Fibroblast of peridontal ligament (primary cell): Measurements from ENCODE around the gene MAEA.
A peak's percentile ranks its signal among the peaks of the same experiment; 100 is the strongest.
"Not testable (repeated sequence)": the region's sequence is repeated elsewhere in the genome, so short reads cannot be mapped to it uniquely, and the experiment has no call there.

ENCODE experiments used
- DNase-seq: peaks from one replicate; pipeline ENCODE4 v3.0.0-alpha.2; 2010; ENCODE audit errors: extremely low read depth

The MAEA gene

DNA sequence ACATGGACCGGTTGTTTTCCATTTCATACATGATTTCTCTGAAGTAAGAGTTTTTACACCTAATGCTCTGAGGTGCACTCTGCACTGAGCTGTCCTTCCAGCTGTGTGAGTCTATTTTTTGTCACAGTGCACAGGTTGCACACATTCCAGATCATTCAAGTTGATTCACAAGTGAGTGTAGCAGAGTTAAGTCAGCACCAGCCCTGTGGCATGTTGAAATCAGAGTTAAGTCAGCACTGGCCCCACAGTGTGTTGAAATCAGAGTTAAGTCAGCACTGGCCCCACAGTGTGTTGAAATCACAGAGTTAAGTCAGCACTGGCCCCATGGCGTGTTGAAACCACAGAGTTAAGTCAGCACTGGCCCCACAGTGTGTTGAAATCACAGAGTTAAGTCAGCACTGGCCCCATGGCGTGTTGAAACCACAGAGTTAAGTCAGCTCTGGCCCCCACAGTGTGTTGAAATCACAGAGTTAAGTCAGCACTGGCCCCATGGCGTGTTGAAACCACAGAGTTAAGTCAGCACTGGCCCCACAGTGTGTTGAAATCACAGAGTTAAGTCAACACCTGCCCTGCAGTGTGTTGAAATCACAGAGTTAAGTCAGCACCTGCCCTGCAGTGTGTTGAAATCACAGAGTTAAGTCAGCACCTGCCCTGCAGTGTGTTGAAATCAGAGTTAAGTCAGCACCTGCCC, 45.6 kb downstream of the MAEA start:
- DNase-seq, result not testable (repeated sequence)

GRCh38 chr4:1336088-1336491, 46.4 kb downstream of the MAEA start:
- DNase-seq, result peak; percentile 19

- DNase-seq, result no peak
Measured at GRCh38 chr4:1337376-1337831, 47.7 kb downstream of the MAEA start.

- no peak for DNase-seq
Measured at GRCh38 chr4:1337951-1338751, 48.5 kb downstream of the MAEA start.

DNA sequence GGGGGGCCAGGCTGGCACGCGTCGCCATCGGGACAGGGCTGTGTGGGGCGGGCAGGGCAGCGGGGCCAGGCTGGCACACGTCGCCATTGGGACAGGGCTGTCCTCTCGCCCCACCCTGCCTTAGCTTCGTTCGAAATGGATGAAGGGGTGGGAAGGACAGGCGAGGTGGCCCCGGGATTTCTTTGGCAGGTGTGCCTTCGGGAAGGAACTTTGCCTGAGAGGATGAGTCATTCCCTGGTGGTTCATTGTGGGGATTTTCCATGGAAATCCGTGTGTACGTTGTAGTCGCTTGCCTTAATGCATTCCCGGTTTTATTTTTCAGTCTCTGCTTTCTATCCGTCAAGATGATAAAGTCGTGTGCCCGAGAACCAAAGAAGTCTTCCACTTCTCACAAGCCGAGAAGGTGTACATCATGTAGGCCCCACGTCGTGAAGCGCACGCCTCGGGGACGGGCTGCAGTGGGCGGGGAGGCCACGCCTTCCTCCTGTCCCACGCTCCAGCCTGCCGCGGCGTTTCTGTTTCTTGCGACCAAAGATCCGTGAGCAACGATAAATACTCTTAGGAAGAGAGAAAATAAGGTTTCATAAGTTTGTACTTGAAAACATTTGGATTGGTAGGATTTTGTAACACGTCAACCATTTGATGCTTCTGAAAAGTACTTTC, 49.2 kb downstream of the MAEA start:
- DNase-seq, result no peak

- no peak for DNase-seq
Measured at GRCh38 chr4:1339489-1339888, 49.8 kb downstream of the MAEA start.

GRCh38 chr4:1340181-1340747, 50.6 kb downstream of the MAEA start:
- DNase-seq, result no peak

- no peak for DNase-seq
Measured at GRCh38 chr4:1340861-1341260, 51.2 kb downstream of the MAEA start.

DNA sequence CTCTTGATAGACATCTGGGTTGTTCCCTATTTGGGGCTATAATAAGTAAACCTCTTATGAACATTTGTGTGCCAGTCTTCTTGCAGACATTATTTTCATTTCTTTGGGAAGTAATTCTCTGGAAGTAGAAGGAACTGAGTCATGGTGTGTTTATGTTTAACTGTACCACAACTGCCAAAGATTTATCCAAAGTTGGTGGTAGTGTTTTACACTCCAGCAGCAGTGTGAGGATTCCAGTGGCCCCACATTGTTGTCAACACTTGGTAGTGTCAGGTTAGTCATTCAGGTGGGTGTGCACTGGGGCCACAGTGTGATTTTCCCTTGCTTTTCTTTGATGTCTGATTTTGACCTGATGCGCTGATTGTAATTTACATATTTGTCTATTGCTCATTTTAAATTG, 52.3 kb downstream of the MAEA start:
- peak; percentile 15 for DNase-seq

DNA sequence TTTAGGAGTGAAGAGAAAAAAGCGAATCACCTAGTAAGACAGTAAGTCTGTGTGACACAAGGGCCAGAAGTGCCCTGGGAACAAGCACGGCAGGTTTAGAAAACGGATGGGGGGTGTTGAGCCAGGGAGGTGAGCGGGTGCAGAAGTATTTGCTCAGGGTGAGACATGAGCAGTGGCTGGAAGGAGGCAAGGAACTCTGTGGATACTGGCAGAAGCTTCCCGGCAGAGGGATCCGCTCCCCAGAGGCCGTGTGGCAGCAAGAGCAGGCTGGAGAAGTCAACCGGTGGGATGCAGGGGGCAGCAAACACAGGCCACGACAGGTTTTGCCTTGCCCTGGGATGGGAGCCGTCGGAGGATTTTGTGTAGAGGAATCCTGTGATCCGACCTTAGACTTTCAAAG, 55.0 kb downstream of the MAEA start:
- DNase-seq, result no peak

DNA sequence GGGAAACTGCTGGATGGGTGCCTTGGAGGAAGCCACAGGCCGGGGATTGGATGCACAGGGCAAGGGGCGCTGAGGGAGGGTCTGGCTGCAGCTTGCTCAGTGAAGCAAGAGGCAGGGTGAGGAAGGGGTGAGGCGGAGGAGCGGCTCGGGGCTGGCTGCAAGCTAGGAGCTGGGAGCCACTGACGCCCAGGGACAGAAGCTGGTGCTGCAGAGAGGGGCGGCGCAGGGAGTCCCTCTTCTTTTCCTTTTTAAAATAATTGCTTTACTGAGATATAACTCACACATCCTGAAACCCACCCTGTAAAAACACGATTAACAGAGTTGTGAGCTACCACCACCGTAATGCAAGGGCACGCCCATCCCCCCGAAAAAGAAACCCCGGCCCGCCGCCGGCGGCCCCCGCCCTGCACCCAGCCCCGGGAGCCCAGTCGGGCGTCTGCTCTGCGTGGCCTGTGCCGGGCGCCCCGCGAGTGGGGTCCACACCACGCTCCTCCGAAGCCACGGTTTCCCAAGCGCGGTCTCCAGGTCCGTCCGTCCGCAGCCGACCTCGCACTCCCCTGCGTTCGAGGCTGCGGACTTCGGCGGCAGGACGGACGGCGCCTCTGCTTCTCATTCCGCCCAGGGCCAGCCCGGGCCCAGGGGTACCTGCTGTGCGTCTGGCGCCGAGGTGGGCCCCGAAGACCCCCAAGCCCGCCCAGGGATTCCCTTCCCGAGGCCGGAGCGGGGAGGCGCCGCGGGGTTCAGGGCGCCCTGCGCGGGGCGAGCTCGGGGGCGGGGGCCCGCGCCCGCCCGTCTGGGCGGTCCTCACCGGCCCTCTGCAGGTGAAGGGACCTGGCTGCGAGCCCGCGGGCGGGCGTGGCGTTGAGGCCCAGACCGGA, 56.5 kb downstream of the MAEA start:
- peak; percentile 20 for DNase-seq

- DNase-seq, result peak; percentile 99
Measured at GRCh38 chr4:1346781-1347409, 57.2 kb downstream of the MAEA start, which contains the start of gene UVSSA. TSS of gene UVSSA (plus strand) at chr4:1347208. CDS start at chr4:1348092, 884 bp downstream.

- peak; percentile 83 for DNase-seq
Measured at GRCh38 chr4:1347410-1347864, 57.7 kb downstream of the MAEA start.

GRCh38 chr4:1348014-1348513, 58.4 kb downstream of the MAEA start:
- DNase-seq, result no peak

DNA sequence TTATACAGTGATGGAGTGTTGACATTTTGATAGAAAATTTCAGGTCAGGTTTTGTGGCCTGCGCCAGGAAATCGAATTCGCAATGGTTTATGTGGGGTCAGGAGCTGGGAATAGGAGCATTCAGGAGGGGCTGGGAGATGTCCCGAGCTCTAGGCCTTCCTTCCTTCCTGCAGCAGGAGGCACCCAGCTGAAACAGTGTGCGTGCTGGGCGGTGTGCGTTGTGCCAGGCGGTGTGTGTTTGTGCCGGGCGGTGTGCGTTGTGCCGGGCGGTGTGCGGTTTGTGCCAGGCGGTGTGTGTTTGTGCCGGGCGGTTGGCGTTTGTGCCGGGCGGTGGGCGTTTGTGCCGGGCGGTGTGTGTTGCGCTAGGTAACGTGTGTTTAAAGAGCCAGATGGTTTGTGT, 59.1 kb downstream of the MAEA start:
- no peak for DNase-seq

- no peak for DNase-seq
Measured at GRCh38 chr4:1349359-1350168, 59.9 kb downstream of the MAEA start.

DNA sequence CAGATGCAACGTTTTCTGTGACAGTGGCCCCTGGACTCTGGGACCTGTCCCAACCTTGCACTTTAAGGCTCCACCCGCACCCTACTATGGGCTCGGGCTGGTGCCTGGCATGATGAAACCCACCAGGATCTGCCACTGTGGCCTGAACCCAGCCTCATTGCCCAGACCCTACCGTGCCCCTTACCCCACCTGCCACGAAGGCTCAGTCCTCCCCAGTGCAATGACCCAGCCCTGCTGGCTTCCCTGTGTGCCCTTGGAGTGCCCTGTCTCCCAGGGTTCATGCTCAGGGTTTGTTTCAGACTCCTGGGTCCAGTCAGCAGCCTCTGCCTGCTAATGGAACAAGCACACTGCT, 60.5 kb downstream of the MAEA start:
- DNase-seq, result no peak

- DNase-seq, result peak; percentile 69
Measured at GRCh38 chr4:1351854-1352566, 62.3 kb downstream of the MAEA start.

DNA sequence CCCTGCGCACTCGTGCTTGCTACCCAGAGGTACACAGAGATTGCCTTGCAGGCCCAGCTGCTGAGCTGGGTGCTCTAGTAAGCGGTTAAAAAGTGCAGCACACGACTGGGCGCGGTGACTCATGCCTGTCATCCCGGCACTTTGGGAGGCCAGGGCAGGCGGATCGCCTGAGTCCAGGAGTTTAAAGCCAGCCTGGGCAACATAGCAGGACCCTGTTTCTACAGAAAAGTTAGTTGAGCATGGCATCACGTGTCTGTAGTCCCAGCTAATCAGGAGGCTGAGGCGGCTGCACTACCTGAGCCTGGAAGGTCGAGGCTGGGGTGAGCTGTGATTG, 62.8 kb downstream of the MAEA start:
- DNase-seq, result no peak
